Measurements from ENCODE around the gene SPCS3.

DNA sequence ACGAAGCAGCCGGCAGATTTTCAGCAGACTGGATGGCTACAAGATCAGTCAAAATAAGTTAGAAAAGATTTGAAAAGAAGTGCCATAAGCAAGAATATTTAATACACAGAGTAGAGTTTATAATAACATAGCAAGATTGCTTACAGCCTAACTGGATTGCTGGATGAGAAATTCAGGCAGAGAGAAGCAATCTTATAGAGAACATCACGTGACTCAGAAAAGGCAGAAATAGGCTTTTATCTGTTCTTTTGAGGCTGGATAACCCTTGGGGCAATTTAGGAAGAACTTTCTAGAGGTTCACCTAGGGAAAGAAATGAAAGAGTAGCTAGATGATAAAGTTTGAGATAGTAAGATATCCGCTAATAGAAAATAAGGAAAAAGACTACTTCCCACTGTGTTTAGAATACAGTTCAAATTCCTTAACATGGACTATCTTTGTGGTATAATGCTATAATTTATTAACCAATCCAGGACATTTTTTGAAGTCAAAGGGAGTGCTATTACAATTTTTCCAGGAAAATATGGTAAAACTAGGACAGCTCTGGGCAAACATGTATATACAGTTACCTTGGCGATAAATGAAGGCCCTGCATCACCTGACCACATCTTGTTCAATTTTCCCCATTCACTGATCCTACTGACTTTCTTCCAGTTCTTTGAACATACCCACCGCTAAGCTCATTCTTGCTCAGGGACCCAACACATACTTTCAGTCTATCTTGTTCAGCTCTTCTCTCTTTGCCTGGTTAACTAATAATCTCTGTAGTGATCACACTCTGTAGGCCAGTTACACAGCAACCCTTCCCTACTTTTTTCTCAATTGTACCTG is 12.7 kb upstream of the SPCS3 start:
- TF ChIP-seq, protein P1, sequence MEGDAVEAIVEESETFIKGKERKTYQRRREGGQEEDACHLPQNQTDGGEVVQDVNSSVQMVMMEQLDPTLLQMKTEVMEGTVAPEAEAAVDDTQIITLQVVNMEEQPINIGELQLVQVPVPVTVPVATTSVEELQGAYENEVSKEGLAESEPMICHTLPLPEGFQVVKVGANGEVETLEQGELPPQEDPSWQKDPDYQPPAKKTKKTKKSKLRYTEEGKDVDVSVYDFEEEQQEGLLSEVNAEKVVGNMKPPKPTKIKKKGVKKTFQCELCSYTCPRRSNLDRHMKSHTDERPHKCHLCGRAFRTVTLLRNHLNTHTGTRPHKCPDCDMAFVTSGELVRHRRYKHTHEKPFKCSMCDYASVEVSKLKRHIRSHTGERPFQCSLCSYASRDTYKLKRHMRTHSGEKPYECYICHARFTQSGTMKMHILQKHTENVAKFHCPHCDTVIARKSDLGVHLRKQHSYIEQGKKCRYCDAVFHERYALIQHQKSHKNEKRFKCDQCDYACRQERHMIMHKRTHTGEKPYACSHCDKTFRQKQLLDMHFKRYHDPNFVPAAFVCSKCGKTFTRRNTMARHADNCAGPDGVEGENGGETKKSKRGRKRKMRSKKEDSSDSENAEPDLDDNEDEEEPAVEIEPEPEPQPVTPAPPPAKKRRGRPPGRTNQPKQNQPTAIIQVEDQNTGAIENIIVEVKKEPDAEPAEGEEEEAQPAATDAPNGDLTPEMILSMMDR (IDR thresholded peaks at IDR 0.05; ENCODE audit: low read depth, low read length), result no peak
- TF ChIP-seq POLR2A (IDR thresholded peaks at IDR 0.05; ENCODE audit: extremely low read depth, insufficient read length) (no peak), MYC (IDR thresholded peaks at IDR 0.05; ENCODE audit: low read depth, low read length) (no peak)
